Measurements from ENCODE around the gene MSH5. TPM values are rescaled to one million over a fixed set of nuclear protein-coding genes. Genes with fewer than 3 reads are reported as not detected.
A peak's percentile ranks its signal among the peaks of the same experiment; 100 is the strongest.

Gene MSH5
- polyA plus RNA-seq, 1 donor (not counting 4 experiments of a cell fraction or from before 2014, with no cell fraction given) = 14.8 TPM

- no peaks in the 10 kb centered on the region for H3K79me2 ChIP-seq (ENCODE audit: control insufficient read depth, insufficient read depth, low read length)
- no peaks in the 10 kb centered on the region for H3K27me3 ChIP-seq (ENCODE audit: control insufficient read depth, extremely low read depth, insufficient read depth, low read length)
- no peak for FAIRE-seq
- no peak overlapping the region for H2AFZ ChIP-seq (ENCODE audit: control insufficient read depth, low read length)
- peaks cover 22% of the 10 kb centered on the region for H3K4me1 ChIP-seq (ENCODE audit: control insufficient read depth, extremely low read depth, insufficient read depth, low read length)
- H3K9ac ChIP-seq (ENCODE audit: control insufficient read depth, extremely low read depth, insufficient read depth, low read length) = peak overlapping the region; percentile 22
- H3K9me3 ChIP-seq (ENCODE audit: control insufficient read depth, low read depth, low read length) = no peaks in the 10 kb centered on the region
- no peaks in the 10 kb centered on the region for H4K20me1 ChIP-seq (ENCODE audit: control insufficient read depth, extremely low read depth, insufficient read depth, low read length)
- peak overlapping the region; percentile 46 for H3K27ac ChIP-seq (ENCODE audit: control insufficient read depth, insufficient read depth, low read length)
- no peaks in the 10 kb centered on the region for H3K9me1 ChIP-seq (ENCODE audit: control insufficient read depth, extremely low read depth, insufficient read depth, low read length)
- peak overlapping the region; percentile 54 for H3K4me2 ChIP-seq (ENCODE audit: control insufficient read depth, extremely low read depth, insufficient read depth, low read depth, low read length)
- peak overlapping the region in 1 of 3 experiments; percentile 25 for H3K4me3 ChIP-seq (ENCODE audit: control insufficient read depth in 2 of 3, extremely low read depth in 1 of 3, insufficient read depth in 2 of 3, low read depth in 1 of 3, low read length in 3 of 3)
- DNase-seq (ENCODE audit: low read depth, low spot score) = no peak
- TF ChIP-seq CTCF (optimal IDR thresholded peaks at IDR 0.05 in 1 of 3, IDR thresholded peaks at IDR 0.05 in 1 of 3, conservative IDR thresholded peaks at IDR 0.05 in 1 of 3; ENCODE audit: extremely low read depth in 1 of 3, insufficient read depth in 2 of 3, low read length in 3 of 3) (no peak), EZH2 (IDR thresholded peaks at IDR 0.05; ENCODE audit: low read length) (no peak)
- H3K36me3 ChIP-seq (ENCODE audit: control insufficient read depth in 2 of 2, extremely low read depth in 1 of 2, insufficient read depth in 2 of 2, low read length in 2 of 2) = peaks cover 17 to 25% of the 10 kb centered on the region in 2 experiments
- dilution Hi-C loops (cut with MboI; ENCODE audit: extremely low pct_ligation_motif_present, low sequenced_read_pairs) = no loop called here
These were observed 36.7 kb downstream of the MSH5 start for GRCh38 chr6:31776485-31776988.

GRCh38 chr6:31776989-31777666, 37.3 kb downstream of the MSH5 start, which contains the start of gene VWA7:
Gene VWA7 (minus strand): TSS chr6:31777328. CDS start chr6:31776779, 549 bp downstream.
- Histone ChIP-seq H3K9me1 (ENCODE audit: control insufficient read depth, extremely low read depth, insufficient read depth, low read length) (no peaks in the 10 kb centered on the region), H3K27me3 (ENCODE audit: control insufficient read depth, extremely low read depth, insufficient read depth, low read length) (no peaks in the 10 kb centered on the region), H3K79me2 (ENCODE audit: control insufficient read depth, insufficient read depth, low read length) (no peaks in the 10 kb centered on the region), H4K20me1 (ENCODE audit: control insufficient read depth, extremely low read depth, insufficient read depth, low read length) (no peaks in the 10 kb centered on the region), H3K4me1 (ENCODE audit: control insufficient read depth, extremely low read depth, insufficient read depth, low read length) (peaks cover 22% of the 10 kb centered on the region), H3K9ac (ENCODE audit: control insufficient read depth, extremely low read depth, insufficient read depth, low read length) (peak within 1 kb of the TSS; percentile 22), H3K4me2 (ENCODE audit: control insufficient read depth, extremely low read depth, insufficient read depth, low read depth, low read length) (peak within 1 kb of the TSS; percentile 54), H3K9me3 (ENCODE audit: control insufficient read depth, low read depth, low read length) (no peaks in the 10 kb centered on the region), H2AFZ (ENCODE audit: control insufficient read depth, low read length) (no peak within 1 kb of the TSS), H3K27ac (ENCODE audit: control insufficient read depth, insufficient read depth, low read length) (peak within 1 kb of the TSS; percentile 46), H3K36me3 (ENCODE audit: control insufficient read depth in 2 of 2, extremely low read depth in 1 of 2, insufficient read depth in 2 of 2, low read length in 2 of 2) (peaks cover 17 to 29% of the 10 kb centered on the region in 2 experiments), H3K4me3 (ENCODE audit: control insufficient read depth in 2 of 3, extremely low read depth in 1 of 3, insufficient read depth in 2 of 3, low read depth in 1 of 3, low read length in 3 of 3) (peak within 1 kb of the TSS in 1 of 3 experiments; percentile 25)
- DNase-seq (ENCODE audit: low read depth, low spot score) (peak; percentile 55), FAIRE-seq (no peak)
- dilution Hi-C loops (cut with MboI; ENCODE audit: extremely low pct_ligation_motif_present, low sequenced_read_pairs) = no loop called here
- no peak for TF ChIP-seq EZH2 (IDR thresholded peaks at IDR 0.05; ENCODE audit: low read length)
- TF ChIP-seq CTCF (optimal IDR thresholded peaks at IDR 0.05 in 1 of 3, IDR thresholded peaks at IDR 0.05 in 1 of 3, conservative IDR thresholded peaks at IDR 0.05 in 1 of 3; ENCODE audit: extremely low read depth in 1 of 3, insufficient read depth in 2 of 3, low read length in 3 of 3) = peak in 1 of 3 experiments; percentile 6

Measured in keratinocyte (primary cell).